ENCODE results near the gene HRG. TPM values are rescaled to one million over a fixed set of nuclear protein-coding genes. Genes with fewer than 3 reads are reported as not detected.

The HRG gene
- total and polyA plus RNA-seq, 2 of the 8 experiments (the other 6 are each of a cell fraction or from before 2014, with no cell fraction given) = 0.03 to 0.15 TPM

GRCh38 chr3:186640929-186641328, 24.9 kb upstream of the HRG start:
- ChIA-PET CTCF (ENCODE audit: partially characterized antibody) (interaction anchor here (0.9 to 2.1 kb wide), 4 partner anchors 12 to 125 kb away, joined by 3 to 11 read pairs (median 4); no protein-coding TSS in a partner anchor), POLR2A (ENCODE audit: partially characterized antibody) (interaction anchor here (1.3 to 1.8 kb wide), 2 partner anchors 23 to 142 kb away, joined by 5 to 7 read pairs; partner anchors contain the start of gene EIF4A2)
- H3K4me2 ChIP-seq (ENCODE audit: insufficient read depth in 1 of 2, low read depth in 2 of 2, low read length in 2 of 2) = no peak overlapping the region
- TF ChIP-seq CBX5 (IDR thresholded peaks at IDR 0.05; ENCODE audit: low read depth, low read length) (no peak), POU5F1 (IDR thresholded peaks at IDR 0.05; ENCODE audit: low read depth, low read length) (no peak), ZNF274 (IDR thresholded peaks at IDR 0.05; ENCODE audit: borderline replicate concordance, extremely low read depth, low read length) (no peak), POLR2AphosphoS5 (IDR thresholded peaks at IDR 0.05; ENCODE audit: low read depth, low read length) (no peak), FOSL1 (IDR thresholded peaks at IDR 0.05; ENCODE audit: insufficient read depth, low read depth, low read length) (no peak)

More at GRCh38 chr3:186640929-186641328, 24.9 kb upstream of the HRG start:
- no peaks in the 10 kb centered on the region for H3K79me1 ChIP-seq (ENCODE audit: low read depth, low read length)
- no peak overlapping the region for H3K4me3 ChIP-seq (ENCODE audit: extremely low read depth in 1 of 4, insufficient read depth in 2 of 4, low read depth in 3 of 4, low read length in 4 of 4)
- no peak overlapping the region for H3K4ac ChIP-seq (replicated peaks; ENCODE audit: insufficient read length, low read depth, low read length)
- no peak overlapping the region for H2BK15ac ChIP-seq (ENCODE audit: low read length)
- no peaks in the 10 kb centered on the region for H3K23me2 ChIP-seq (ENCODE audit: low read depth, low read length)
- no peaks in the 10 kb centered on the region for H4K20me1 ChIP-seq (replicated peaks in 1 of 2; ENCODE audit: control insufficient read depth in 1 of 2, insufficient read depth in 2 of 2, low read length in 2 of 2)
- H3K14ac ChIP-seq (ENCODE audit: insufficient read length) = no peak overlapping the region
- DNase-seq (ENCODE audit: low read depth in 1 of 2, low spot score in 2 of 2) (no peak), FAIRE-seq (no peak)
- H2BK20ac ChIP-seq (ENCODE audit: low read length) = no peak overlapping the region
- H3K27ac ChIP-seq (ENCODE audit: low read depth, low read length) = no peak overlapping the region
- H4K91ac ChIP-seq (replicated peaks; ENCODE audit: insufficient read length, low read length) = no peak overlapping the region
- H3K36me3 ChIP-seq (ENCODE audit: control insufficient read depth in 2 of 4, insufficient read depth in 4 of 4, low read length in 3 of 4) = no peaks in the 10 kb centered on the region
- peak overlapping the region; percentile 25; the same call in 1 of the 2 replicates for H2AFZ ChIP-seq (ENCODE audit: low read length)
- H4K8ac ChIP-seq (ENCODE audit: extremely low read depth, insufficient read depth, low read length) = no peak overlapping the region
- H3K18ac ChIP-seq (ENCODE audit: extremely low read depth, low read length) = no peak overlapping the region
- H4K5ac ChIP-seq (ENCODE audit: insufficient read length, low read depth, low read length) = no peak overlapping the region
- no peak overlapping the region for H2BK5ac ChIP-seq (ENCODE audit: low read depth, low read length)
- H2AK5ac ChIP-seq (ENCODE audit: low read depth, low read length) = no peak overlapping the region
- H2BK12ac ChIP-seq (ENCODE audit: low read depth, low read length) = no peak overlapping the region
- H3K9me3 ChIP-seq (ENCODE audit: insufficient read depth in 2 of 2, low read depth in 1 of 2, low read length in 1 of 2) = no peaks in the 10 kb centered on the region
- H3K9ac ChIP-seq (replicated peaks in 1 of 4; ENCODE audit: extremely low read depth in 1 of 4, low read depth in 3 of 4, low read length in 3 of 4) = no peak overlapping the region
- no peaks in the 10 kb centered on the region for H3K79me2 ChIP-seq (ENCODE audit: control insufficient read depth in 1 of 2, insufficient read depth in 2 of 2, low read length in 2 of 2)
- H3K56ac ChIP-seq (replicated peaks; ENCODE audit: insufficient read length, low read depth, low read length) = no peak overlapping the region
- no peak overlapping the region for H2BK120ac ChIP-seq (replicated peaks; ENCODE audit: low read depth, low read length)
- H3K27me3 ChIP-seq (replicated peaks in 1 of 4; ENCODE audit: control insufficient read depth in 3 of 4, extremely low read depth in 1 of 4, insufficient read depth in 3 of 4, low read length in 3 of 4) = no peaks in the 10 kb centered on the region; a peak in 1 of 7 replicates
- no peak overlapping the region for H3K23ac ChIP-seq (ENCODE audit: insufficient read length)
- H3K4me1 ChIP-seq (replicated peaks in 1 of 4; ENCODE audit: control insufficient read depth in 3 of 4, insufficient read depth in 4 of 4, low read length in 3 of 4) = peaks cover 5 to 12% (median 8%) of the 10 kb centered on the region in 4 experiments; a peak in 5 of 7 replicates
